Stimulated activated CD4-positive, alpha-beta T cell treated with anti-CD3 and anti-CD28 coated beads, Interleukin-12 subunit alpha, Interleukin-12 subunit beta, amount 100 ng/mL, for 4 hours (primary cell): ENCODE results near the gene DPP6.
"Not testable (repeated sequence)": the region's sequence is repeated elsewhere in the genome, so short reads cannot be mapped to it uniquely, and the experiment has no call there.

Source experiments
- DNase-seq: peaks from one replicate; pipeline ENCODE4 v3.0.0-alpha.2; 2020

DPP6 gene

GRCh38 chr7:154631162-154631561 lies 579.0 kb downstream of the DPP6 start:
- DNase-seq = no peak

DNA sequence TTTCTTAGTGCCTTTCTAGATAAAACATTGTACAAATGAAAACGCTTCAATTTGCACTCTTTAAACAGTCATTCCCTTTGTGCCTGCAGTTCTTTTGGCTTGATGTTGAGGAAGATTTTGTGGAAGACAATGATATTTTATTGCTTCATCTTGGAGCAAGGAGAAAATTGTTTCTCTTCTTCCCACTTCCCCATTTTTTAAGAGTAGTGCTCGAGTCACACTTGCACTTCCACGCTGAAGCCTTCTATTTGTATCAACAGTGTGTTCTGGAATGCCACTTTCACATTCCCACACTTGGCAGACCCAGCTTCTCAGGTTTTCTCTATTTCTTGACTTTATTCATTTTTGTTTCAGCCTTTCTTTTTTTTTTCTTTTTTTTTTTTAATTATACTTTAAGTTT lies 581.4 kb downstream of the DPP6 start:
- no peak for DNase-seq

DNA sequence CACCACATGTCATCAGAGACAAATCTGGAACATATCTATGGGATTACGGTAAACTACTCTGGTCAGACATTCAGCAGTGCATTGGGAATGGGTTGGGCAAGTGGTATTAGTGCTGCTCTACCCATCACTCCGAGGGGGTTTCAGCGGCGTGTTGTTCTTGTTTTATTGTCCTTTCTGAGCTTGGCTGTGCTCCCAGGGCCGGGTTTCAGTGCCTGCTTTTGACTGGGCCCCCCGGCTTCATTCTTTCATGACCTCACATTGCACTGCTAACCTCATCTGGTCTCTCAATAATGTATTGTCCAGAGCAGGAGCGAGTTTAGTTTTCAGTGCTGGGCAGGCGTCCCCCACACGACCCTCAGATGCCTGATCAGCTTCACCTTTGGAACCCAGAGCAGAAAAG lies 586.1 kb downstream of the DPP6 start:
- DNase-seq = no peak

DNA sequence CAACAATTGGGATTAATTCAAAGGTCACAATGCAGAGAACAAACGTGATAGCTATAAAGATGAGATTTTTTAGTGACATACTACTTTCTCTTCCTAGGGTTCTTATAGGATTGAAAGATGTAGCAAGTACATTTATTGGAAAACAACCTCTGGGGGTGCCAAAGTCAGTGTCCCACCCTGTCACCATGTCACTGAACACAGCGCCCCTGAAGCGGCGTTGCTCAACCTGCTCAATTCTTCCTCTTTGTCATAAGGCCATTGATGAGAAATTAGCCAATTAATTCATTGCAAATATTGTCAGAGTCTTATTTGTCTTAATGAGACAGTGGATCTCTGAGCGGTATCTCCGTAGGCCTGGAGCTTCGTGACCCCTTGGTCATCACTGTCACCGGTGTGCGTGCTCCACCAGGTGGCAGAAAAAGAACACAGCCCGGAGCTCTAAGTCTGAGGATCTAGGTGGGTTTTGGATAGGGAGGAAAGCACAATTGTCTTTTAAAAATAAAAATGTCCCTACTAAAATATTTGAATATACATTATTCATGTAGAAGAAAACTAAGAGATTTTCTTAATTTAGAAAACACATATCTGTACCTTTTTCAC lies 588.2 kb downstream of the DPP6 start:
- DNase-seq = no peak

DNA sequence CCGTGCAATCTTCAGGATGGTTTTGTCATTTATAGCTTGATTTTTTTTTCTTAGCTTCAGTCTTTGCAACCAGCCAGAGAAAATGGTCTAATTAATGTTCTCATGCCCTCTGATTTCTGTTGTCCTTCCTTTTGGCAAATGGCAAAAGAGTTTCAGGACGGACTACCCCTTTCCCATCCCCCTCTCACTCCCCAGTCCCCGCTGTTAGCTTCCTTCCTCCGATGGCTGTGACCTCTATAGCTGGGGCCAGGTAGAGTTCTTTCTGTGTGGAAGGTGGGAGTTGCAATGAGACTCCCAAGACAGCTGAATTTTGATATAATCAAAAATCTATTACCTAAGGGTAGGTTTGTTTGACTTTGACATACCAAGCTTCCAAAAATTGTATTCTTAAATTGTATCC lies 588.7 kb downstream of the DPP6 start:
- DNase-seq = no peak

DNA sequence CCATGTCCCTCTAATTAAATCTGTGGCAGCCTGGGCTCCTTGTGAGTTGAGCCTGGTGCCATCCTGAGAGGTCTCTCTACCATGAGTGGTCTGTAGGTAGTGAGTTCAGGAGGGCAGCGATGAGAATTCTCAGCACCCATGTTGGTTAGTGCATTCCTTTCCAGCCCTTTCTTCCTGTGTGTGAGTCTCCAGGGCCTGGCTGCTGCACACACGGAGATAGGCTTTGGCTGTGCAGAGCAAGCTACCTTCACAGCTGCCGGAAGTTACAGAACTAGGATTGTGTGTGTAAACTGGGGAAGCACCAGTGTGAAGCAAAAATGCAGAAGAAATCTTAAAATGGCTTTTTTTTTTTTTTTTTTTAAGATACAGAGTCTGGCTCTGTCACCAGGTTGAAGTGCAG lies 592.2 kb downstream of the DPP6 start:
- no peak for DNase-seq

DNA sequence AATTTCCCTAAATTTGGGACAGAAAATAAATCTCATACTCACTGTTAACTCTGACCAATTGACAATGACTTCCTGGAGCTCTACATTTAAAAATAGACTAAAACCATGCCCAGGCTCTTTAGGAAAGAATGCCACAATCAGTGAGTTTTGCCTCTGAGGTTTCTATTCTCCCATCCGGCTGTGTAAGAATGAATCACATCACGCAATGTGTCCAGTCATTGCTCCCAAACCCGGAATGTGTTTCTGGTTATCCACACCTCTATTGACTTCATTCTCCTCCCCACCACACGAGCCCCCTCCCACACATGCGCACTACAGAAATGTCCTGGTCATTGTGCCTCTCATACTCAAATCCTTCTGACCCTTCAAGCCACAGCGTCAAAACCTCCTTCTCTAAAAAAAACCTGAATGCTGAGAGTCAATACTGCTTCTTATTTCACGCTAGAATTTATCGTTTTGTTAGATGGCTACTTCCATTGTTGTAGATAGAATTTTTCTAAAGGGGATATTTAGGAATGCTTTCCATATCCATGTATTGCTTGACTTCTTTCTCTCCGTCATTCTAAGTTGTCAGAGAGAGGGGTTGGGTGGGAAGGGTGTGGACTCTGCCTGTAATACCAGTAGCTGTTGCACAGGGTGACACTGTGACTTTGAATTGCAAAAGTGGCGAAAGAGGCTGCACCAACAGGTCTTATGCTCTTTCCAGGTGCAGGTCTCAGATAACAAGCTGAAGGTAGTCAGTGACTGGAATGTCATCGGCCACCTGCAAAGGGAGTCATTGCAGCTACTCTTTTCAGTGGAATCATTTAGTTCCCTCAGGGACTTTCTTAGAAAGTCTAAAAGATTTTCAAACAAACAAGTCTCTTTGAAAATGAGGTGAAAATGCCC lies 594.2 kb downstream of the DPP6 start:
- DNase-seq = no peak

DNA sequence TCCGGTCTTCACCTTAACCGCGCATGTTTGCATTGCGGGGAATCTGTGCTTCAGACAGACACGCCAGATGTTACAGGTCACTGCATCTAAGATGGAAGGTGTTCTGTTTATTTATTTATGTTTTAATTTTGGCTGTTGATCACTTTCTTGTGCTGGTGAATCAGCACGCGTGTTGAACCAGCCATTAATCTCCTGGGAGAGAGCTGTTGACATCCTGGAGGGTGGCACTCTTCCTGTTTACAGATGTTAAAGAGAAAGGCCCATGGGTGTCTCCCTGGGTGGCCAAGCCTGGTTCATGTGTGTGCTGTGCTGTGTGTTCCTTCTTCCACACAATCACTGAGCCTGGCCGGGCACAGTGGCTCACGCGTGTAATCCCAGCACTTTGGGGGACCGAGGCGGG lies 595.4 kb downstream of the DPP6 start:
- no peak for DNase-seq

DNA sequence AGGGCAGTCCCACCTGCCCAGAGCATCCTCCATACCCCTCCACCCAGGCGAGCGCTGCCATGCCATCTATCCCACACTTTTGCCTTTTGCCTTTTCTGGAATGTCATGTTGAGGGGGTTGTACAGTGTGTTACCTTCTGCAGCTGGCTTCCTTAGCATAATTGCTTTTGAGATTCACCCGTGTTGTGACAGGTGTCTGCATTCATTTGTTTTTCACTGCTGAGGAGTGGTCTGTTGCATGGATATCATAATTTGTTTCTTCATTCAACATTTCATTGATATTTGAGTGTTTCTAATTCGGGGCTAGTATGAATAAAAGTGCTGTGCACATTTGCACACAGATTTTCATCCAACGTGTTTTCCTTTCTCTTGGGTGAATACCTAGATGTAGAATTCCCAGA lies 596.8 kb downstream of the DPP6 start:
- DNase-seq = no peak

DNA sequence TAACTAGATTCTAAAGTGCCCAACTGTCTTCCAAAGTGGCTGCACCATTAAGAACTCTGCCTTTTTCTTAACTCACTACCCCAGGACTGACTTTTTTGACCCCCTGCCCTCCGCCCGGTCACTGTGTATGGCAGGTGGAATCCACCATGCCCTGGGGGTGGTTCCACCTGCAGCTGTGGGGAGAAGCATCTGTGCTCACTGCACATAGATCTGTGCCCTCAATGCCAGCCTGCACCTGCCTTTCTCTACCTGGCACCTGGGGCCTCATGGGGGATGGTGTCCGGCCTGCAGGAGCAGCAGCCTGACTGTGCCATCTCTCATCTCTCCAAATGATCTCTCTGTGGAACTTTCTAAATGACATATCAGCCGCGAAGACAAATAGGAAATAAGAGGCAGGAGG lies 597.2 kb downstream of the DPP6 start:
- no peak for DNase-seq

- no peak for DNase-seq
These were observed 598.1 kb downstream of the DPP6 start for GRCh38 chr7:154650275-154650674.

DNA sequence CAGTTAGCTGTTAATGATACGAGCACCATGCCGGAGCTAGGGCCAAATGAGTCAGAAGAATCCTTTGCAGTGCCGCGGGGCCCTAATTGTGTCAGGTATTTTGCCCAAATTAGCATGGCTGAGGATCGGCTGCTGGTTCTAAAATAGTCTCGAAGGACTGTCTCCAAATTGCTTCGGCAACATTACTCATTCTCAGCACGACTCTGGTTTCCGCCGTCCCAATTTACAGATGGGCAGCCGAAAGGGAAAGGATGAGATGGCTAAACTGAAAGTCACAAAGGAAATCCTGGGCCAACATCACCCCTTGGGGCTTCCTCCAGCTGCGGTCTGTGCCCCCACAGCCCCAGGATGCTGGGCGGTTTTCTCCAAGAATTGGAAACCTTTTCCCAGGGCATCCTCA lies 599.3 kb downstream of the DPP6 start:
- DNase-seq = no peak

DNA sequence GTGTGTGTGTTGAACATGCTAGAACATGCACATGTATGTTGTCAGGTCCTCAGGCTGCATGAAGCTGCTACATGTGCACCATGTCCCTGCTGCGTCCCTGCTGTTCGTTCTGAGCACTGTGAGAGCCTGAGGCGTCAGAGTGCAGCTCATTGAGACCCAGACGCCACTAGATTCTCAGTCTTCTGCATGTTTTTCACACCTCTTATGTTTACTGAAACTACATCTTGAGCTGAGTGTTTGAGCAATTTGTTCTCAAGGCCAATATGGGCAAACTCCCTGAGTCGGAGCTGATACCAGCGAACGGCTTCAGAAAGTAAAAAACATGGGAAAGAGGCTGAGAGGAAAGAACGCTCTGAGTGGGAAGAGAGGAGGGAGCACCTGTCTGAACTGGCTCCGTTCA lies 600.4 kb downstream of the DPP6 start:
- no peak for DNase-seq

DNA sequence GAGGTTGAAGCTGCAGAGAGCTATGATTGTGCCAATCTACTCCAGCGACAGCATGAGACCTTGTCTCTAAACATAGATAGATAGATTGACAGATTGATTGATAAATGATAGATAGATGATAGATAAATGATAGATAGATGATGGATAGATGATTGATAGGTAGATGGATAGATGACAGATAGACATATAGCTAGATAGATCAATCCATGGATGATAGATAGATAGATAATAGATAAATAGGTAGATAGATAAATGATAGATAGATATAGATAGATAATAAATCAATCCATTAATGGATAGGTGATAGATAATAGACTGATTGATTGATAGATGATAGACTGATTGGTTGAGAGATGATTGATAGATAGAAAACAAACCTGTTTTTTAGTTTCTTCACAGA lies 601.1 kb downstream of the DPP6 start:
- no peak for DNase-seq

DNA sequence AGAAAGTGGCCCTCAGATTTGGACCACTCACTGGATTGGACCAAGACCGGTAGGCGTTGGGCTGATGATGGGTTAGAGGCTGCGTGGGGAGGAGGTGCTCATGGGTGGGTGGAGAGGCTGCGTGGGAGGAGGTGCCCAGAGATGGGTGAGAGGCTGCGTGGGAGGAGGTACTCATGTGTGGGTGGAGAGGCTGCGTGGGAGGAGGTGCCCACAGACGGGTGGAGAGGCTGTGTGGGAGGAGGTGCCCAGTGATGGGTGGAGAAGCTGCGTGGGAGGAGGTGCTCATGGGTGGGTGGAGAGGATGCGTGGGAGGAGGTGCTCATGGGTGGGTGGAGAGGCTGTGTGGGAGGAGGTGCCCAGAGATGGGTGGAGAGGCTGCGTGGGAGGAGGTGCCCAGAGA lies 604.4 kb downstream of the DPP6 start:
- no peak for DNase-seq

- DNase-seq = no peak
These were observed 614.6 kb downstream of the DPP6 start for GRCh38 chr7:154666768-154667167.

- no peak for DNase-seq
These were observed 620.6 kb downstream of the DPP6 start for GRCh38 chr7:154672659-154673415.

DNA sequence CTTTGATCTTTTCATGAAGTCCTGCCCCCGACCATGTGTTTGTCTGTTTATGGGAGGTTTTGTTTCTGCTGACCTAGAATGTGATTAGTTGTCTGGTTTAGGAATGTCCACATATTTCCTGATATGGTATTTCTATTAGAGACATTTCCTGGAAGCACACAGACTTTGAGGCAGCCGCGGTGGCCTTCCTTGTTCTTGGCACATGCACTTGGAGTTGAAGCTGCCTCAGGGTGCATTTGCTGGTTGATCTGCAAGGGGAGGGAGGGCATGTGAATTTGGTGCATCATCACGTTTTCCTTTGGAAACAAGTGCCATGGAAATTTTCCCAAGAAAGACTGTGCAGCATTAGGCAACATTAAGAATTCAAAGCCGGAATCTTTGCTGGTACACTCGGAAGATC lies 622.0 kb downstream of the DPP6 start:
- DNase-seq = no peak

GRCh38 chr7:154675560-154675959 lies 623.4 kb downstream of the DPP6 start:
- DNase-seq = no peak

DNA sequence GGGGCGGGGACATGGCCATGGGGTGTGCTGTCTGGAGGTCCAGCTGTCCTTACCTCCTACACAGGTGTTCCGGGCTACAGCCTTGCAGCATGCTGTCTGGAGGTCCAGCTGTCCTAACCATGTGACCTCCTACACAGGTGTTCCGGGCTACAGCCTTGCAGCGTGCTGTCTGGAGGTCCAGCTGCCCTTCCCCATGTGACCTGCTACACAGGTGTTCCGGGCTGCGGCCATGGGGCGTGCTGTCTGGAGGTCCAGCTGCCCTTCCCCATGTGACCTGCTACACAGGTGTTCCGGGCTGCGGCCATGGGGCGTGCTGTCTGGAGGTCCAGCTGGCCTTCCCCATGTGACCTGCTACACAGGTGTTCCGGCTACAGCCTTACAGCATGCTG lies 623.8 kb downstream of the DPP6 start:
- DNase-seq = not testable (repeated sequence)

DNA sequence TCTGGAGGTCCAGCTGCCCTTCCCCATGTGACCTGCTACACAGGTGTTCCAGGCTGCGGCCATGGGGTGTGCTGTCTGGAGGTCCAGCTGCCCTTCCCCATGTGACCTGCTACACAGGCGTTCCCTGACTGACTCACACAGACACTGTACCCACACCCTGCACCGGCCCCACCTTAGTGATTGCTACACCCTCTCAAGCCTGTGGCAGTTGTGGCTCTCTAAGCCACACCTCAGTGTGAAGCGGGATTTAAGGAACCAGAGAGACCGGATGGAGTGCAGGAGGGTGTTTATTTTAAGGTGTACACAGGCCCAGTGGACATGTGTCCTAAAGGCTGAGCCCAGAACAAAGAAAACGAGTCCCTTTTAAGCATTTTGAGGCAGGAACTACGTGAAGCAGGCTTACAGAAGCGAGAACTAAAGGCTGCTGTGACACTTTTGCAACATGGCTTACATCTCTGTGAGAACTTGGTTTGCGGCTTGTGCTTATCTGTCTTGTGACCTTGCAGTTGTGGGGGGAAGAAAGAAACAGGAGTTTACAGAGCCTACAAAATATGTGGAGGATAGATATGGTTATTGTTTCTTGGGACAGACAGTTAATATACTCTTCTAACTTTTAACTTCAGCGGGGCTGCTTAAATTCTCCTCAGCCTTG lies 624.4 kb downstream of the DPP6 start:
- DNase-seq = no peak

DNA sequence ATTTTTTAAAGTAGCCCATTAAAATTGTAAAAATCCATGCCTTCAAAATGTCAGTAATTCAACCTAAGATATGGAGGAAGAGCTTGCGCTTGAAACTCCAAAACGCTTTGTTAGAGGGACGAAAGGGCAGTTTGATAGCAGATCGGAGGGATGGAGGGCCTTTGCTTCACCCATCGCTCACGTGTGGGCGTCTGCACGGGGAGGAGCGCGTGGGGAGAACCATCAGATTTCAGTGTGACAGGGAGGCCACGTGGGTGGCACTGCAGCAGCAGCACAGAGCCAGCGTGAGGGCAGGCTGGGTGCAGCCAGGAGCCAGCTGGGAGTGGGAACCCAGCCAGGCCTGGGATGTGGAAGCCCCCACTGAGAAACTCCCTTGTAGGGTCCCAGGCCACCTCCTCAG lies 625.3 kb downstream of the DPP6 start:
- no peak for DNase-seq

- DNase-seq = not testable (repeated sequence)
These were observed 625.9 kb downstream of the DPP6 start for GRCh38 chr7:154678001-154678550.
